GM21381 (cell line): ENCODE measurements around the gene RAD18.

Experiments used
- ATAC-seq: cut with Tn5 transposase; IDR thresholded peaks from one replicate; pipeline ENCODE4 v1.9.1; 2021; ENCODE audit warnings: mild to moderate bottlenecking, moderate library complexity; ENCODE audit not compliant: unreplicated experiment

RAD18 gene

DNA sequence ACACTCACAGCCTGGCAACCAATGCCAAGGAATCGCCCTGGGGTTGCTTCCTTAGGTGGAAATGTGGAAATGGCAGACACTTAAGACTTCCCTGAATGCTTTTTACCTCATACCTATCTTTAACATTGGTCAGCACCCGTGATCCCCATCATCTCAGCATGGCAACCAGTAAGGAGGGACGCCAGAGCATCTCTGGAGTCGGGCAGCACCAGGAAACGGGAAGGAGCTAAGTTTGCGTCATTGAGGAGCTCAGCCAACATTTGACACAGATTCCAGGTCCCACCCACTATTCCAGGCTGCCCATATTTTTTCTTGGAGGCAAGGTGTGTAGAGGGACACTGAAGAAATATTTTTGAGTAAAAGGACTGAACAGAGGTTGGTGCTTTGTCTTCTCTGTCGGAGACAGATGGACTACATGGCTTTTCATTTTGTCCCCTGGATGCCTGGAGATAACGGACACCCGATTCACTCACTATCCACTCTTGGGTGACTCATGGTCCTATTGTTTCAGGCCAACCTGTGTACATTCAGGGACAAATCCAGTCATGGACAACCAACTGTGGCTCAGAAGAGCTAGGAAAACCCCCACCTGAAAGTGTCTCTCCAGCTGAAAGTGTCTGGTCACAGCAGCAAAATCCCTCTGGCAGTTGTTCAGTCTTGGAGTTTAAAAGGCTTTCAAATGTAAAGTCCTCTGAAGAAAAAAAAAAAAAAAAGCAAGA, 123.5 kb downstream of the RAD18 start:
- no peak for ATAC-seq

DNA sequence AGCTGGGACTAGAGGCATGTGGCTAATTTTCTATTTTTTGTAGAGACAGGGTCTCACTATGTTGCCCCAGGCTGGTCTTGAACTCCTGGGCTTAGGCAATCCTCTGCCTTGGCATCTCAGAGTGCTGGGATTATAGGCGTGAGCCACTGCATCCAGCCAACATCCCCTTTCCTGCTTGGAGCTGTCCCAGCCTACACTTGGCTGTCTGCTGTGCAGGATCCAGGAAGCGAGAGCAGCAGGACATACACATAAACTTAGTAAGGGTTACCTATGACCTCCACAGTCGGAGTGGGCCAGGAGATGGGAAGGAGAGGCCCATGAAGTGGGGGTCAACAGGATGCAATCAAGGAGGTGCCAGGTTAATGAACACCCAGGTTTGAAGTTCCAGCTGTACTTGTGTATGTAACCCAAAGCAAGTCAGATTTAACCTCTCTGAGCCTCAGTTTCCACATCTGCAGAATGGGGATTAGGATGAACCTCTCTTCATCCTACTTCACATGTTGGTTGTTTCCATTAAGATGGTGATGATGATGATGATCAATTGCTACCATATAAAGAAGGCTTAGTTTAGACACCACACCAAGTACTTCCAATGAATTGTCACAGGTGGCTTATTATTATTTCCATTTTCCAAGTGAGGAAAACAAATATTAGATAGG, 124.4 kb downstream of the RAD18 start:
- no peak for ATAC-seq

DNA sequence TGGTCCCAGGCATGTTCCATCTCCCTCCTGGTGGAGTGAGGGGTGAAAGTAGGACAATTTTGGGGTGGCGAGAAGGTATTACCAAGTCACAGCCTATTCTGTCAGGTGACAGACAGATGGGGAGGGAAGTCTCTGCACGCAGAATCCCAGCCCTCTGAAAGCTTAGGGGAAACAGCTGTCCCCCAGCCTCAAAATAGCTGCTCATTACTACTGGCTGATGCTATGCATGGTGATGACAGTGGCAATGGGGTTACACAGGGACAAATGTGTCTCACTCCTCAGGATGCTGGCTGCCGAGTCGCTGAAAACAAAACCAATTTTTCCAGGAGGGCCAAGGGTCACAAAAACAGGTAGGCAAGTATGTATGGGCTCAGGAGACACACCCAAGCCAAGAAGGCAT, 125.0 kb downstream of the RAD18 start:
- no peak for ATAC-seq

DNA sequence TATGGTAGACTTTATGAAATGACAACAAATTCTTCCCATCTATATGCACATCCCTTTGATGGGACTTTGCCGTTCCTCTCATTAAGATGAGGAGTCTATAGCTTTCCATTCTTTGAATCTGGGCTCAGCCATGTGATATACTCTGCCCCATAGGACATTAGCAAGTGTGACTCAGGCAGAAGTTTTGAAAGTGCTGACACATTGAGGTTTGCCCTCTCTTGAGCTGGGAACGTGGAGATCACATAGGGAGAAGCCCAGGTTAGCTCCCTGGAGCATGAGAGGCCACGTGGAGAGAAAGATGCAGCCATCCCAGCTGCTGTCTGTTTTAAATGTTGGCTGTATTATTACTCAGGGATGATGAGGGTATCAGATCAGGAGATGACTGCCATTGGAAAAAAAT, 126.1 kb downstream of the RAD18 start:
- no peak for ATAC-seq

DNA sequence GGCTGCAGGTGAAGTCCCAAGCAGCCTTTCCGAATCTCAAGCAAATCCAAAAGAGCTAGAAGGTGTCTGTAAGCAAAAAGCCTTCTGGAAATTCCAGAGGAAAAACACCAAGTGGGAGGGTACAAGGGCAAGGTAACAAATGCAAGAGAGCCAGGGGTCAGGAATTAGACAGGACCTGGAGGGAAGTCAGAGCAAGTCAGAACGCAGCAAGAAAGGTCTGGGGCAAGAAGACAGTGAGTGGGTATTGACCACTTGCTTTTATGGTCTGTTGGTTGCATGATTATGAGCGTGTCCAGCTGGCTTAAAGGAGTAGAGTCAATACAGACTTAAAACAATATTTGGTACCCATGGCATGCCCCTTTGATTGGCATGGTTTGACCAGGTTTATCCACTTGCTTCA, 127.2 kb downstream of the RAD18 start:
- ATAC-seq, result no peak

DNA sequence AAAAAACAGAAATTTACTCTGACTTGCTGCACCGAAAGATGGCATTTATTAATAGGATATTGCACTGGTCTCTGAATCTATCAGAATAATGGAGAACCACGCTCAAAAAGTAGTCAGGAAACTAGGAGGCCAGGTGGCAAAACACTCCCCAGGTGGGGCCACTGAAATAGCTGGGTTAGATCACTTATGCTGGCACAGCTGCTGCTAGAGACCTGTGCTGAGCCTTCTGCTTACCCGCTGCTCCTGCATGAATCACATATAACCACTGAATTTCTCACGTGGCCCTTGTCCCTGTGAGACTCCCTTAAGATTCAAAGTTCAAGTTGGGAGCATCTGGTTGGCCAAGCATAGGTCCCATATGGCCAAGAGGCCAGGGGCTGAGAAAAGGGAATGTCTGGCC, 127.9 kb downstream of the RAD18 start:
- no peak for ATAC-seq

DNA sequence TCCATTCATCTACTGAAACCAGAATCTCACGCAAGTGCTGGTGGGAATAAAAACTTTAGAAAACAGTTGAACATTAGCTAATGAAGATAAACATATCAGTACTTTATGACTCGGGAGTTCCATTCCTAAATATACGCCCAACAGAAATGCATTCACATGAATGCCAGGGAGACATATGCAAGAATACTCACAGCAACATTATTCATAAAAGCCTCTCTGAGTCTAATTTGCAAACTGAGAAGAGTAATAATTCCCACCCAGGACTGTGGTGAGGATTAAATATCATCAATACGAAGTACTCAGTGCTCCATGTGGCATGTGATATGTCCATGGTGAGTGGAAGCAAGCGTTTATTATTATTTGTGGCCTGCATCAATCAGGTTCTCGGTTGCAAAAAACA, 128.3 kb downstream of the RAD18 start:
- ATAC-seq, result no peak

DNA sequence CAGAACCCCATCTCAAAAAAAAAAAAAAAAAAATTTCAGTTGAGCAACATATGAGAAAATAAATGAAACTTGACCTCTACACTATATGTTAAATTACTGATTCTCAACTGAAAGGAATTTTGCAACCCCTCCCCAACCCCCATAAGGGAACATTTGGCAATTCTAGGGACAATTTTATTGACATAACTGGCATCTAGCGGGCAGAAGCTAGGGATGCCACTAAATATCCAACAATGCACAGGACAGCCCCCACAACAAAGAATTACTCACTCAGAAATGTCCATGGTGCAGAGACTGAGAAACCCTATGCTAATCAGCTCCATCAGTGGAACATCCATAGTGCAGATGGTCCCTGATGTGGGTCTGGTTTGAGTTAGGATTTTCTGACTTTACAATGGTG, 135.6 kb downstream of the RAD18 start:
- ATAC-seq, result no peak
